OCI-LY7 (cell line): ENCODE results near the gene RASAL2. TPM values are rescaled to one million over a fixed set of nuclear protein-coding genes. Genes with fewer than 3 reads are reported as not detected.

Source experiments
- BruUV-seq: library from RNA; stranded (reverse); fragments of 400-500 nt; replicated peaks from 2 replicates; lab custom pipeline; 2021; lab: Mats Ljungman, UMichigan
- CTCF ChIA-PET: fragments of 300-600 bp; sonication (Branson Sonifier 250); formaldehyde crosslinking; loops from one replicate; lab custom pipeline; 2022; ENCODE audit warnings: antibody characterized with exemption; ENCODE audit not compliant: unreplicated experiment; lab: Charles Lee
- POLR2A ChIA-PET: fragments of 300-600 bp; sonication (Branson Sonifier 250); formaldehyde crosslinking; loops from one replicate; lab custom pipeline; 2022; ENCODE audit warnings: antibody characterized with exemption; lab: Charles Lee
- DNase-seq: peaks from one replicate; pipeline ENCODE4 v3.0.0-alpha.2; 2015; ENCODE audit warnings: low spot score
- H2AFZ ChIP-seq: fragments of 200-600 bp; sonication (generic), shearing (Covaris generic); 2 replicates; pipeline ENCODE4 v1.6.1; 2014; ENCODE audit warnings: mild to moderate bottlenecking, antibody characterized with exemption, low read length, moderate library complexity
- H3K27ac ChIP-seq: fragments of 200-600 bp; sonication (generic); 2 replicates; pipeline ENCODE4 v1.5.1; 2014; ENCODE audit warnings: mixed run types, low read depth, mild to moderate bottlenecking, moderate library complexity, low read length, inconsistent platforms; ENCODE audit not compliant: poor library complexity, severe bottlenecking
- H3K36me3 ChIP-seq: fragments of 200-600 bp; sonication (generic); 2 replicates; pipeline ENCODE4 v1.6.1; 2014; ENCODE audit warnings: mild to moderate bottlenecking, antibody characterized with exemption, low read length, moderate library complexity, mixed read lengths; ENCODE audit not compliant: insufficient read depth
- H3K4me1 ChIP-seq: fragments of 200-600 bp; sonication (generic); 2 replicates; pipeline ENCODE4 v1.5.1; 2014; ENCODE audit warnings: mild to moderate bottlenecking, low read length; ENCODE audit not compliant: insufficient read depth, poor library complexity, severe bottlenecking
- H3K4me2 ChIP-seq: fragments of 200-600 bp; sonication (generic); 2 replicates; pipeline ENCODE4 v1.6.1; 2014; ENCODE audit warnings: mild to moderate bottlenecking, low read length
- H3K4me3 ChIP-seq: fragments of 200-600 bp; sonication (generic); 2 replicates; pipeline ENCODE4 v1.5.1; 2014; ENCODE audit warnings: mild to moderate bottlenecking, low read depth, low read length; ENCODE audit not compliant: poor library complexity, severe bottlenecking
- H3K79me2 ChIP-seq: fragments of 200-600 bp; sonication (generic); 2 replicates; pipeline ENCODE4 v1.6.1; 2016; ENCODE audit warnings: low read depth, mild to moderate bottlenecking, low read length, moderate library complexity, mixed read lengths; ENCODE audit not compliant: insufficient read depth
- H3K9me2 ChIP-seq: fragments of 200-600 bp; sonication (generic); 2 replicates; pipeline ENCODE4 v1.6.1; 2016; ENCODE audit warnings: mild to moderate bottlenecking, low read length, mixed read lengths; ENCODE audit not compliant: insufficient read depth
- H3K9me3 ChIP-seq: fragments of 200-600 bp; sonication (generic); 2 replicates; pipeline ENCODE4 v1.6.1; 2014; ENCODE audit warnings: mild to moderate bottlenecking, mixed run types, low read length, mixed read lengths
- H4K20me1 ChIP-seq: fragments of 200-600 bp; sonication (generic); 2 replicates; pipeline ENCODE4 v1.6.1; 2014; ENCODE audit warnings: mild to moderate bottlenecking, antibody characterized with exemption, low read length, moderate library complexity, mixed read lengths; ENCODE audit not compliant: insufficient read depth
- EZH2phosphoT487 ChIP-seq: fragments of 200-600 bp; sonication (generic); IDR thresholded peaks from 2 replicates; pipeline ENCODE4 v1.6.1; 2018; ENCODE audit warnings: low read depth, borderline replicate concordance, mild to moderate bottlenecking, mixed run types, antibody characterized with exemption, low read length, moderate library complexity, mixed read lengths
- intact Hi-C: fragments of 100-400 bp; cut with micrococcal nuclease; formaldehyde crosslinking; loops from one replicate; pipeline ENCODE4 v1.10.0; 2022; ENCODE audit not compliant: unreplicated experiment
- total RNA-seq, 2 experiments: library from RNA; depleted of rRNA in 1 of 2; stranded (reverse); fragments of >200 nt in 1 of 2; shearing (Covaris generic) in 1 of 2; gene quantifications; 2 replicates each; pipeline ENCODE4 v1.2.3, GENCODE V29; 2014 to 2022
- TF ChIP-seq, protein P1 (sequence below): fragments of 200-600 bp; sonication (generic); conservative IDR thresholded peaks from 2 replicates; pipeline ENCODE4 v1.5.1; 2014; ENCODE audit warnings: mild to moderate bottlenecking, antibody characterized with exemption, low read length, moderate library complexity, mixed read lengths

Gene RASAL2
- total RNA-seq, 2 experiments from 2014 or later = 0.09 to 0.27 TPM

- POLR2A ChIA-PET = no interaction called here
- CTCF ChIA-PET = no interaction called here
- Histone ChIP-seq H3K9me2 (no peaks in the 10 kb centered on the region), H3K27ac (no peak overlapping the region), H4K20me1 (no peaks in the 10 kb centered on the region), H3K79me2 (no peaks in the 10 kb centered on the region), H3K4me3 (no peak overlapping the region), H3K9me3 (no peaks in the 10 kb centered on the region), H3K36me3 (no peaks in the 10 kb centered on the region), H3K4me1 (no peaks in the 10 kb centered on the region), H3K4me2 (no peak overlapping the region), H2AFZ (no peak overlapping the region)
- intact Hi-C loops = no loop called here
- no peak for TF ChIP-seq EZH2phosphoT487
- TF ChIP-seq, protein P1, sequence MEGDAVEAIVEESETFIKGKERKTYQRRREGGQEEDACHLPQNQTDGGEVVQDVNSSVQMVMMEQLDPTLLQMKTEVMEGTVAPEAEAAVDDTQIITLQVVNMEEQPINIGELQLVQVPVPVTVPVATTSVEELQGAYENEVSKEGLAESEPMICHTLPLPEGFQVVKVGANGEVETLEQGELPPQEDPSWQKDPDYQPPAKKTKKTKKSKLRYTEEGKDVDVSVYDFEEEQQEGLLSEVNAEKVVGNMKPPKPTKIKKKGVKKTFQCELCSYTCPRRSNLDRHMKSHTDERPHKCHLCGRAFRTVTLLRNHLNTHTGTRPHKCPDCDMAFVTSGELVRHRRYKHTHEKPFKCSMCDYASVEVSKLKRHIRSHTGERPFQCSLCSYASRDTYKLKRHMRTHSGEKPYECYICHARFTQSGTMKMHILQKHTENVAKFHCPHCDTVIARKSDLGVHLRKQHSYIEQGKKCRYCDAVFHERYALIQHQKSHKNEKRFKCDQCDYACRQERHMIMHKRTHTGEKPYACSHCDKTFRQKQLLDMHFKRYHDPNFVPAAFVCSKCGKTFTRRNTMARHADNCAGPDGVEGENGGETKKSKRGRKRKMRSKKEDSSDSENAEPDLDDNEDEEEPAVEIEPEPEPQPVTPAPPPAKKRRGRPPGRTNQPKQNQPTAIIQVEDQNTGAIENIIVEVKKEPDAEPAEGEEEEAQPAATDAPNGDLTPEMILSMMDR = no peak
- DNase-seq = no peak
- BruUV-seq = no TSS peak
These were observed 26.8 kb upstream of the RASAL2 start for GRCh38 chr1:178066908-178067614.

DNA sequence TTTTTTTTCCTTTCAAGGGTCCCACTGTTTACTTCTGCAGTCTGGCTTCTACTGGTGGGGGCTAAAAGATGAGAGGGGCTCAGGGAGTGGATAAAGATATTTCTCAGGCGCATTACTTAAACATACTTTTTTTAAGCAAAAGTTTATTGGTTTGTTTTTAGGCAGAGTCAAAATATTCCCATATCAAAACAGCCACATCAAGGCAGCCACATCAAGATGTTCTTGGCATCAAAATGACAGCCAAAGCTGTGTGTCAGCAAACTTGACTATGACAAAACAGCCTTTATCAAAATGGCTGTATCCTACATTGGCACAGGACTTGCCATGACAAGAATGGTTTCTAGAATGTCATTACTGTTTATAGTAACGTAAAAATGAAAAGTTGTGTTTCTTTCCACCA, 22.1 kb upstream of the RASAL2 start:
- CTCF ChIA-PET = no interaction called here
- H3K27ac ChIP-seq = no peak overlapping the region
- H3K36me3 ChIP-seq = no peaks in the 10 kb centered on the region
- TF ChIP-seq, protein P1 = no peak
- TF ChIP-seq EZH2phosphoT487 = no peak
- H3K9me2 ChIP-seq = no peaks in the 10 kb centered on the region
- no TSS peak for BruUV-seq
- H3K4me1 ChIP-seq = no peaks in the 10 kb centered on the region
- POLR2A ChIA-PET = no interaction called here
- no peak overlapping the region for H3K4me3 ChIP-seq
- H3K4me2 ChIP-seq = no peak overlapping the region
- no peak for DNase-seq
- intact Hi-C loops = no loop called here
- no peaks in the 10 kb centered on the region for H3K9me3 ChIP-seq
- no peaks in the 10 kb centered on the region for H3K79me2 ChIP-seq
- no peak overlapping the region for H2AFZ ChIP-seq
- no peaks in the 10 kb centered on the region for H4K20me1 ChIP-seq

GRCh38 chr1:178072326-178072725, 21.6 kb upstream of the RASAL2 start:
- no peak for DNase-seq
- H3K27ac ChIP-seq = no peak overlapping the region
- H3K9me2 ChIP-seq = no peaks in the 10 kb centered on the region
- CTCF ChIA-PET = no interaction called here
- TF ChIP-seq, protein P1 = no peak
- TF ChIP-seq EZH2phosphoT487 = no peak
- no peaks in the 10 kb centered on the region for H3K9me3 ChIP-seq
- no peaks in the 10 kb centered on the region for H3K79me2 ChIP-seq
- BruUV-seq = no TSS peak
- H2AFZ ChIP-seq = no peak overlapping the region
- intact Hi-C loops = no loop called here
- no peaks in the 10 kb centered on the region for H4K20me1 ChIP-seq
- no peaks in the 10 kb centered on the region for H3K4me1 ChIP-seq
- H3K36me3 ChIP-seq = no peaks in the 10 kb centered on the region
- no peak overlapping the region for H3K4me2 ChIP-seq
- H3K4me3 ChIP-seq = no peak overlapping the region
- POLR2A ChIA-PET = no interaction called here
